ENCODE measurements around the gene ITIH4.

Gene ITIH4

GRCh38 chr3:52834871-52835501, 4.5 kb upstream of the ITIH4 start, which contains the start of gene MUSTN1:
Gene MUSTN1, minus strand, starts transcription at chr3:52835019. Its CDS starts 71 bp downstream, at chr3:52834948.
- H3K4me1 ChIP-seq (ENCODE audit: control insufficient read depth, low read length), result no peaks in the 10 kb centered on the region
- TF ChIP-seq CTCF (IDR thresholded peaks at IDR 0.05; ENCODE audit: low read depth, low read length, poor library complexity, severe bottlenecking) (no peak), EZH2phosphoT487 (IDR thresholded peaks at IDR 0.05; ENCODE audit: borderline replicate concordance, low read length) (no peak)
- H4K20me1 ChIP-seq (ENCODE audit: control insufficient read depth, insufficient read depth, low read depth, low read length), result no peaks in the 10 kb centered on the region
- no peak within 1 kb of the TSS for H3K27ac ChIP-seq (ENCODE audit: low read depth, low read length)
- no peaks in the 10 kb centered on the region for H3K9me2 ChIP-seq (replicated peaks; ENCODE audit: control insufficient read depth, low read length)
- H3K4me2 ChIP-seq (ENCODE audit: low read length), result no peak within 1 kb of the TSS
- no peaks in the 10 kb centered on the region for H3K36me3 ChIP-seq (ENCODE audit: control insufficient read depth, low read length)
- no peaks in the 10 kb centered on the region for H3K9me3 ChIP-seq (ENCODE audit: control insufficient read depth, insufficient read depth, low read length)
- no peaks in the 10 kb centered on the region for H3K79me2 ChIP-seq (ENCODE audit: control insufficient read depth, low read length)
- no peaks in the 10 kb centered on the region for H3F3A ChIP-seq (ENCODE audit: control insufficient read depth, insufficient read depth)
- no peaks in the 10 kb centered on the region for H3K27me3 ChIP-seq (ENCODE audit: control insufficient read depth, low read length)
- no peak within 1 kb of the TSS for H3K4me3 ChIP-seq (ENCODE audit: low read length)

- Histone ChIP-seq H3K9me2 (replicated peaks; ENCODE audit: control insufficient read depth, low read length) (no peaks in the 10 kb centered on the region), H3K9me3 (ENCODE audit: control insufficient read depth, insufficient read depth, low read length) (no peaks in the 10 kb centered on the region), H4K20me1 (ENCODE audit: control insufficient read depth, insufficient read depth, low read depth, low read length) (no peaks in the 10 kb centered on the region), H3F3A (ENCODE audit: control insufficient read depth, insufficient read depth) (no peaks in the 10 kb centered on the region), H3K4me3 (ENCODE audit: low read length) (no peak overlapping the region), H3K4me1 (ENCODE audit: control insufficient read depth, low read length) (no peaks in the 10 kb centered on the region), H3K27ac (ENCODE audit: low read depth, low read length) (no peak overlapping the region), H3K27me3 (ENCODE audit: control insufficient read depth, low read length) (no peaks in the 10 kb centered on the region), H3K4me2 (ENCODE audit: low read length) (no peak overlapping the region), H3K79me2 (ENCODE audit: control insufficient read depth, low read length) (no peaks in the 10 kb centered on the region), H3K36me3 (ENCODE audit: control insufficient read depth, low read length) (no peaks in the 10 kb centered on the region)
- TF ChIP-seq EZH2phosphoT487 (IDR thresholded peaks at IDR 0.05; ENCODE audit: borderline replicate concordance, low read length) (no peak), CTCF (IDR thresholded peaks at IDR 0.05; ENCODE audit: low read depth, low read length, poor library complexity, severe bottlenecking) (no peak)
These were observed 2.7 kb upstream of the ITIH4 start for GRCh38 chr3:52833202-52833601.

- Histone ChIP-seq H3K27ac (ENCODE audit: low read depth, low read length) (no peak overlapping the region), H3F3A (ENCODE audit: control insufficient read depth, insufficient read depth) (no peaks in the 10 kb centered on the region), H3K4me3 (ENCODE audit: low read length) (no peak overlapping the region), H3K79me2 (ENCODE audit: control insufficient read depth, low read length) (no peaks in the 10 kb centered on the region), H3K4me1 (ENCODE audit: control insufficient read depth, low read length) (no peaks in the 10 kb centered on the region), H3K4me2 (ENCODE audit: low read length) (no peak overlapping the region), H3K36me3 (ENCODE audit: control insufficient read depth, low read length) (no peaks in the 10 kb centered on the region), H3K27me3 (ENCODE audit: control insufficient read depth, low read length) (no peaks in the 10 kb centered on the region), H3K9me2 (replicated peaks; ENCODE audit: control insufficient read depth, low read length) (no peaks in the 10 kb centered on the region), H3K9me3 (ENCODE audit: control insufficient read depth, insufficient read depth, low read length) (no peaks in the 10 kb centered on the region), H4K20me1 (ENCODE audit: control insufficient read depth, insufficient read depth, low read depth, low read length) (no peaks in the 10 kb centered on the region)
- TF ChIP-seq CTCF (IDR thresholded peaks at IDR 0.05; ENCODE audit: low read depth, low read length, poor library complexity, severe bottlenecking) (no peak), EZH2phosphoT487 (IDR thresholded peaks at IDR 0.05; ENCODE audit: borderline replicate concordance, low read length) (no peak)
These were observed 1.2 kb upstream of the ITIH4 start for GRCh38 chr3:52831500-52832301.

All from DOHH2 (cell line).